NCI-H446 (cell line): ENCODE data around the gene GPATCH1.
A peak's percentile ranks its signal among the peaks of the same experiment; 100 is the strongest.

Experiments
- DNase-seq, 2 experiments: peaks; one replicate each; lab custom pipeline; 2025; lab: John Stamatoyannopoulos, UW

GPATCH1 gene

GRCh38 chr19:33063356-33063752 is 17.6 kb upstream of the GPATCH1 start:
- peak; percentile 34 to 55 for DNase-seq

- peak in 1 of 2 experiments; percentile 14 for DNase-seq
Measured at GRCh38 chr19:33063753-33064457, 17.1 kb upstream of the GPATCH1 start.

GRCh38 chr19:33064458-33064791 is 16.6 kb upstream of the GPATCH1 start:
- DNase-seq = no peak

GRCh38 chr19:33064792-33065550 is 16.0 kb upstream of the GPATCH1 start, which contains the start of gene RHPN2:
Gene RHPN2 (minus strand): TSS chr19:33064888. CDS start chr19:33064852, 36 bp downstream.
- DNase-seq = peak; percentile 49 to 82

GRCh38 chr19:33066543-33066942 is 14.4 kb upstream of the GPATCH1 start:
- no peak for DNase-seq

- no peak for DNase-seq
Measured at GRCh38 chr19:33067121-33067520, 13.9 kb upstream of the GPATCH1 start.

GRCh38 chr19:33071887-33072286 is 9.1 kb upstream of the GPATCH1 start:
- no peak for DNase-seq

- no peak for DNase-seq
Measured at GRCh38 chr19:33075519-33075918, 5.5 kb upstream of the GPATCH1 start.

- DNase-seq = no peak
Measured at GRCh38 chr19:33085570-33086128, 4.7 kb downstream of the GPATCH1 start.

GRCh38 chr19:33086955-33087354 is 6.0 kb downstream of the GPATCH1 start:
- DNase-seq = no peak

GRCh38 chr19:33089010-33089409 is 8.0 kb downstream of the GPATCH1 start:
- DNase-seq = no peak

- DNase-seq = no peak
Measured at GRCh38 chr19:33090179-33090578, 9.2 kb downstream of the GPATCH1 start.

- no peak for DNase-seq
Measured at GRCh38 chr19:33093420-33094210, 12.6 kb downstream of the GPATCH1 start.

- no peak for DNase-seq
Measured at GRCh38 chr19:33094436-33095067, 13.6 kb downstream of the GPATCH1 start.

GRCh38 chr19:33096005-33096404 is 15.0 kb downstream of the GPATCH1 start:
- no peak for DNase-seq

GRCh38 chr19:33098055-33098534 is 17.1 kb downstream of the GPATCH1 start:
- no peak for DNase-seq

- DNase-seq = no peak
Measured at GRCh38 chr19:33100894-33101644, 20.1 kb downstream of the GPATCH1 start.

- DNase-seq = no peak
Measured at GRCh38 chr19:33102893-33103292, 21.9 kb downstream of the GPATCH1 start.

GRCh38 chr19:33108161-33108560 is 27.2 kb downstream of the GPATCH1 start:
- no peak for DNase-seq

- no peak for DNase-seq
Measured at GRCh38 chr19:33110137-33110910, 29.3 kb downstream of the GPATCH1 start.
